ENCODE data around the gene ITGA7.

ITGA7 gene

DNA sequence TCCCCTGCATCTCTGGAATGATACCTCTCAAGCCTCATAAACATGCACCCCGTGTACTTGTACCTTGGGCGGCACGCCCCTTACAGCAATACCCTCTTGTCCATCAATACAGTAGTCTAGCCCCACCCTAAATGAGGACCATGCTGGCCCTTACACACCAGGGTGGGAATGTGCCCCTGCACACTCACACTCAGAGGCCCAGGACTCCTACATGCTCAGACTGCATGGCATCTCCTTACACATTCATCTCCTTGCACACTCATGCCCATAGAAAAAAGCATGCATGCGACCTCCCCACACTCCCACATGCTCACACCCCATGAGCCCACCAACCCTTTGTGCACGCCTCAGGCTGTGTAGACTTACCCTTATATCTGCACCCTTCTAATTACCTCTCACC, 22.0 kb downstream of the ITGA7 start:
- H3K36me3 Mint-ChIP-seq (ENCODE audit: low read depth): no peaks in the 10 kb centered on the region
- DNase-seq: no peak
- TF ChIP-seq, protein P1, sequence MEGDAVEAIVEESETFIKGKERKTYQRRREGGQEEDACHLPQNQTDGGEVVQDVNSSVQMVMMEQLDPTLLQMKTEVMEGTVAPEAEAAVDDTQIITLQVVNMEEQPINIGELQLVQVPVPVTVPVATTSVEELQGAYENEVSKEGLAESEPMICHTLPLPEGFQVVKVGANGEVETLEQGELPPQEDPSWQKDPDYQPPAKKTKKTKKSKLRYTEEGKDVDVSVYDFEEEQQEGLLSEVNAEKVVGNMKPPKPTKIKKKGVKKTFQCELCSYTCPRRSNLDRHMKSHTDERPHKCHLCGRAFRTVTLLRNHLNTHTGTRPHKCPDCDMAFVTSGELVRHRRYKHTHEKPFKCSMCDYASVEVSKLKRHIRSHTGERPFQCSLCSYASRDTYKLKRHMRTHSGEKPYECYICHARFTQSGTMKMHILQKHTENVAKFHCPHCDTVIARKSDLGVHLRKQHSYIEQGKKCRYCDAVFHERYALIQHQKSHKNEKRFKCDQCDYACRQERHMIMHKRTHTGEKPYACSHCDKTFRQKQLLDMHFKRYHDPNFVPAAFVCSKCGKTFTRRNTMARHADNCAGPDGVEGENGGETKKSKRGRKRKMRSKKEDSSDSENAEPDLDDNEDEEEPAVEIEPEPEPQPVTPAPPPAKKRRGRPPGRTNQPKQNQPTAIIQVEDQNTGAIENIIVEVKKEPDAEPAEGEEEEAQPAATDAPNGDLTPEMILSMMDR (IDR thresholded peaks at IDR 0.05): no peak
- no peak overlapping the region for H3K27ac Mint-ChIP-seq
- H3K4me3 Mint-ChIP-seq: no peak overlapping the region
- peaks cover 3% of the 10 kb centered on the region for H3K27me3 Mint-ChIP-seq (ENCODE audit: low read depth, poor library complexity)
- no peaks in the 10 kb centered on the region for H3K9me3 Mint-ChIP-seq
- H3K4me1 Mint-ChIP-seq: peaks cover 33% of the 10 kb centered on the region

DNA sequence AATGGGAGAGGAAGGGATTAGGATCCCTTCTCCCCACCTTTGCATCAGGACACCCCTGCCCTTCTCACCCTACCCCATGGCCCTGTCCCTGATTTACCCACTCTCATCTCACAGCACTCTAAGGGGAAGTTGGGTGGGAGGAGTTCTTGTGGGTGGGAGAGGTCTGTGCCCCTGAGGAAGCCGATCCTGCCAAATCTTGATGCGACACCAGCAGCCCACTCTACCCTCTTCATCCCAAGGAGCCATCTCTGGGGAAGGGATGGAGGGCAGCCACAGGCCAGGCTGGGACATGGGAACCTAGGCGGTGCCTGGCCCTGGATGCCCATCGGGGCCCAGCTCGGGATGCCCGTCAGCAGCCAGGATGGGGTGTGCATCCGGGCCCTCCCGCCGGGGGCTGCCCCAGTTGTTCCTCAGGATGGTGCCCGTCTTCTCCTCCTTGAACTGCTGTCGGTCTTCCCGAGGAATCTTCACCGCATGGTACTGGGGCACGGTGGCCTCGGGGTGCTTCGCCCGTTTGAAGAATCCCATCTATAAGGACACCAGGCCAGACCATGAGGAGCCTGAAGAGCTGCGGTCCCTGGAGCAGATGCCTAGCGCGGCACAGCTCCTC, 22.8 kb downstream of the ITGA7 start:
- H3K4me1 Mint-ChIP-seq: peaks cover 34% of the 10 kb centered on the region
- no peak for DNase-seq
- no peaks in the 10 kb centered on the region for H3K9me3 Mint-ChIP-seq
- H3K27me3 Mint-ChIP-seq (ENCODE audit: low read depth, poor library complexity): peaks cover 3% of the 10 kb centered on the region
- H3K4me3 Mint-ChIP-seq: no peak overlapping the region
- no peak overlapping the region for H3K27ac Mint-ChIP-seq
- TF ChIP-seq, protein P1 (IDR thresholded peaks at IDR 0.05): no peak
- no peaks in the 10 kb centered on the region for H3K36me3 Mint-ChIP-seq (ENCODE audit: low read depth)

DNA sequence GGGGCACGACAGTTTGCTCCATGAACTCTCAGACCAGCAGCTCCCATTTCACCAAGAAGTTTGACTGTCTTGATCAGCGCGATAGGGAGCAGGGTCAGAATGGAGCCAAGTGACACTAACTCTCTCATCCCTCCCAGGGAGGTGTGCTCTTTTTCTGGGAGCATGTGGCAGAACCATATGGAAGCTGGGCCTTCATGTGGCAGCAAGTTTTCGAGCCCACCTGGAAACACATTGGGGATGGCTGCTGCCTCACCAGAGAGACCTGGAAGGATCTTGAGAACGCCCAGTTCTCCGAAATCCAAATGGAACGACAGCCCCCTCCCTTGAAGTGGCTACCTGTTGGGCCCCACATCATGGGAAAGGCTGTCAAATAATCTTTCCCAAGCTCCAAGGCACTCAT, 24.0 kb downstream of the ITGA7 start:
- Mint-ChIP-seq H3K36me3 (ENCODE audit: low read depth) (no peaks in the 10 kb centered on the region), H3K27ac (no peak overlapping the region), H3K9me3 (no peaks in the 10 kb centered on the region), H3K27me3 (ENCODE audit: low read depth, poor library complexity) (peaks cover 6% of the 10 kb centered on the region), H3K4me1 (peaks cover 34% of the 10 kb centered on the region), H3K4me3 (no peak overlapping the region)
- DNase-seq: no peak
- TF ChIP-seq, protein P1 (IDR thresholded peaks at IDR 0.05): no peak

DNA sequence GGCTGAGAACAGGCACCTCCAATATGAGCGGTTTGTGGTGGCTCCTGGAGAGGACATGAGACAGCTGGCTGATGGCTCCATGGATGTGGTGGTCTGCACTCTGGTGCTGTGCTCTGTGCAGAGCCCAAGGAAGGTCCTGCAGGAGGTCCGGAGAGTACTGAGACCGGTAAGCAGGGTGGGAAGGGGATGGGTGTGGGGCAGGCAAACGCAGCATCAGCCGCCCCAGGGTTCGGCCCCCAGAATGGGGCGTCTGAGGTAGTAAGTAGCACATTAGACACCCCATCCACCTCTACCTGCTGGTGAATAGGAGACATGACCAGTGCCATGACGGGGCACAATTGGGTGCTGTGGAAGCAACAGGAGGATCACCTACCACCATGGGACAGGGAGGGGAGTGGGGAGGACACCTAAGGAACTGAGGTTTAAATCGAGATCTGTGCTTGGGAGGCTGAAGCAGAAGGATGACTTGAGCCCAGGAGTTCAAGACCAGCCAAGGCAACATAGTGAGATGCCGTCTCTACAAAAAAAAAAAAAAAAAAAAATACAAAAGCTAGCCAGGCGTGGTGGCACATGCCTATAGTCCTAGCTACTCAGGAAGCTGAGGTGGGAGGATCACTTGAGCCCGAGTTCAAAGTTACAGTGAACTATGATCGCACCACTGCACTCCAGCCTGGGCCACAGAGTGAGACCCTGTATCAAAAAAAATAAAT, 25.5 kb downstream of the ITGA7 start:
- Mint-ChIP-seq H3K9me3 (no peaks in the 10 kb centered on the region), H3K27me3 (ENCODE audit: low read depth, poor library complexity) (peaks cover 10% of the 10 kb centered on the region), H3K27ac (no peak overlapping the region), H3K4me1 (peaks cover 34% of the 10 kb centered on the region), H3K36me3 (ENCODE audit: low read depth) (no peaks in the 10 kb centered on the region), H3K4me3 (peak overlapping the region; percentile 84)
- TF ChIP-seq, protein P1 (IDR thresholded peaks at IDR 0.05): no peak
- no peak for DNase-seq

DNA sequence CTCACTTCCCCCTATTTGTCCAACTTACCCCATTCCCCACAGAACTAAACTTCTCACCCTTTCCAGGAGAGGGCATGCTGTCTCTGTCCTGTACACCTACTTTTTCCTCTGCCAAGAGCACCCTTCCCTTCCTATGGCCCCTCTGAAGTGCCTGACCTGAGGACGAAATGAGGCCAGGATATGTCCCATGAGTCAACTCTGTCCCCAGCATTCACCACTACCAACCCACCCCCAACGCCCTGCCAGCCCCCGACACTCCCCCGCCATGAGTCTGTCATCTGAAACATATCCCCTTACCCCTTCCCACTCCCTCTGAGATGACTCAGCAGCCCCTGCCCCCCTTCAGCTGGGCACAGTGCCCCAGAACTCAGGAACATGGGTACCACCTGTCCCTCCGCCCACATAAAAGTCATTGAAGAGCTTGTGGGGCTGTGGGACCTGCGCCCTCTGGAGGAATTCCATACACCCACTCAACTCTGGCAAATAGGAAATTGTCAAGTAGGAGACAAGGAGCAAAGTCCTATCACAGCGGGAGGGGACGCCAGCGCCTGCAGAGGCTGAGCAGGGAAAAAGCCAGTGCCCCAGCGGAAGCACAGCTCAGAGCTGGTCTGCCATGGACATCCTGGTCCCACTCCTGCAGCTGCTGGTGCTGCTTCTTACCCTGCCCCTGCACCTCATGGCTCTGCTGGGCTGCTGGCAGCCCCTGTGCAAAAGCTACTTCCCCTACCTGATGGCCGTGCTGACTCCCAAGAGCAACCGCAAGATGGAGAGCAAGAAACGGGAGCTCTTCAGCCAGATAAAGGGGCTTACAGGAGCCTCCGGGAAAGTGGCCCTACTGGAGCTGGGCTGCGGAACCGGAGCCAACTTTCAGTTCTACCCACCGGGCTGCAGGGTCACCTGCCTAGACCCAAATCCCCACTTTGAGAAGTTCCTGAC, 26.3 kb downstream of the ITGA7 start:
- H3K27ac Mint-ChIP-seq: no peak overlapping the region
- DNase-seq: peak; percentile 61
- no peaks in the 10 kb centered on the region for H3K36me3 Mint-ChIP-seq (ENCODE audit: low read depth)
- H3K27me3 Mint-ChIP-seq (ENCODE audit: low read depth, poor library complexity): peaks cover 12% of the 10 kb centered on the region
- H3K9me3 Mint-ChIP-seq: no peaks in the 10 kb centered on the region
- peaks cover 34% of the 10 kb centered on the region for H3K4me1 Mint-ChIP-seq
- TF ChIP-seq, protein P1 (IDR thresholded peaks at IDR 0.05): no peak
- H3K4me3 Mint-ChIP-seq: peak overlapping the region; percentile 84
